ENCODE results near the gene TBC1D13.
"Not testable (repeated sequence)": the region's sequence is repeated elsewhere in the genome, so short reads cannot be mapped to it uniquely, and the experiment has no call there.

Gene TBC1D13

GRCh38 chr9:128847803-128848202 is 60.8 kb downstream of the TBC1D13 start:
- no peak for DNase-seq

- DNase-seq: not testable (repeated sequence)
These were observed 64.0 kb downstream of the TBC1D13 start for GRCh38 chr9:128851024-128851423.

GRCh38 chr9:128851779-128852600 is 64.9 kb downstream of the TBC1D13 start:
- DNase-seq: not testable (repeated sequence)

- not testable (repeated sequence) for DNase-seq
These were observed 65.6 kb downstream of the TBC1D13 start for GRCh38 chr9:128852646-128853045.

- DNase-seq: not testable (repeated sequence)
These were observed 67.4 kb downstream of the TBC1D13 start for GRCh38 chr9:128854454-128854853.

GRCh38 chr9:128858476-128858875 is 71.4 kb downstream of the TBC1D13 start:
- not testable (repeated sequence) for DNase-seq

All from CD4-positive, alpha-beta T cell treated with Interleukin-6 for 4 hours (primary cell).